GM18499 (cell line): ENCODE measurements around the gene MAEA.

Experiments
- ATAC-seq: cut with Tn5 transposase; IDR thresholded peaks from one replicate; pipeline ENCODE4 v1.9.1; 2021; ENCODE audit warnings: moderate number of reproducible peaks; ENCODE audit not compliant: insufficient read depth, unreplicated experiment

The MAEA gene

GRCh38 chr4:1375761-1376322, 86.2 kb downstream of the MAEA start:
- no peak for ATAC-seq

- ATAC-seq: no peak
These were observed 86.7 kb downstream of the MAEA start for GRCh38 chr4:1376391-1376840.

- ATAC-seq: no peak
These were observed 87.3 kb downstream of the MAEA start for GRCh38 chr4:1376841-1377605.

- no peak for ATAC-seq
These were observed 88.0 kb downstream of the MAEA start for GRCh38 chr4:1377606-1378261.

- ATAC-seq: no peak
These were observed 89.0 kb downstream of the MAEA start for GRCh38 chr4:1378559-1379231.

GRCh38 chr4:1379351-1379781, 89.7 kb downstream of the MAEA start:
- ATAC-seq: no peak

GRCh38 chr4:1379801-1380331, 90.2 kb downstream of the MAEA start:
- no peak for ATAC-seq

- no peak for ATAC-seq
These were observed 90.9 kb downstream of the MAEA start for GRCh38 chr4:1380368-1381151.

GRCh38 chr4:1381181-1381621, 91.5 kb downstream of the MAEA start:
- ATAC-seq: no peak

GRCh38 chr4:1381944-1382541, 92.4 kb downstream of the MAEA start:
- no peak for ATAC-seq

GRCh38 chr4:1382776-1383727, 93.4 kb downstream of the MAEA start:
- no peak for ATAC-seq

GRCh38 chr4:1383728-1384591, 94.3 kb downstream of the MAEA start:
- ATAC-seq: no peak

- ATAC-seq: no peak
These were observed 95.1 kb downstream of the MAEA start for GRCh38 chr4:1384675-1385372.

- no peak for ATAC-seq
These were observed 96.0 kb downstream of the MAEA start for GRCh38 chr4:1385373-1386340.
